ENCODE measurements around the gene GNG12. TPM values are rescaled to one million over a fixed set of nuclear protein-coding genes. Genes with fewer than 3 reads are reported as not detected.

Gene GNG12
- total RNA-seq, 1 donor from 2014 or later: 237 TPM

- DNase-seq (ENCODE audit: low read depth, low spot score): no peak
Observed at GRCh38 chr1:67710417-67710816, 122.8 kb downstream of the GNG12 start.

GRCh38 chr1:67708606-67709005 lies 124.7 kb downstream of the GNG12 start:
- no peak for DNase-seq (ENCODE audit: low read depth, low spot score)

GRCh38 chr1:67705735-67706453 lies 127.4 kb downstream of the GNG12 start:
- no peak for DNase-seq (ENCODE audit: low read depth, low spot score)

GRCh38 chr1:67704351-67704750 lies 128.9 kb downstream of the GNG12 start:
- no peak for DNase-seq (ENCODE audit: low read depth, low spot score)

GRCh38 chr1:67701876-67702275 lies 131.4 kb downstream of the GNG12 start:
- no peak for DNase-seq (ENCODE audit: low read depth, low spot score)

GRCh38 chr1:67700692-67701410 lies 132.4 kb downstream of the GNG12 start:
- no peak for DNase-seq (ENCODE audit: low read depth, low spot score)

GRCh38 chr1:67700220-67700619 lies 133.0 kb downstream of the GNG12 start:
- DNase-seq (ENCODE audit: low read depth, low spot score): no peak

GRCh38 chr1:67696708-67697107 lies 136.6 kb downstream of the GNG12 start:
- no peak for DNase-seq (ENCODE audit: low read depth, low spot score)

- no peak for DNase-seq (ENCODE audit: low read depth, low spot score)
Observed at GRCh38 chr1:67695963-67696362, 137.3 kb downstream of the GNG12 start.

- DNase-seq (ENCODE audit: low read depth, low spot score): no peak
Observed at GRCh38 chr1:67691712-67692111, 141.6 kb downstream of the GNG12 start.

- DNase-seq (ENCODE audit: low read depth, low spot score): no peak
Observed at GRCh38 chr1:67690411-67690810, 142.9 kb downstream of the GNG12 start.

- DNase-seq (ENCODE audit: low read depth, low spot score): no peak
Observed at GRCh38 chr1:67690018-67690363, 143.3 kb downstream of the GNG12 start.

GRCh38 chr1:67689267-67690017 lies 143.8 kb downstream of the GNG12 start:
- no peak for DNase-seq (ENCODE audit: low read depth, low spot score)

GRCh38 chr1:67688526-67689219 lies 144.6 kb downstream of the GNG12 start:
- DNase-seq (ENCODE audit: low read depth, low spot score): no peak

- no peak for DNase-seq (ENCODE audit: low read depth, low spot score)
Observed at GRCh38 chr1:67687649-67688048, 145.6 kb downstream of the GNG12 start.

- no peak for DNase-seq (ENCODE audit: low read depth, low spot score)
Observed at GRCh38 chr1:67687198-67687545, 146.1 kb downstream of the GNG12 start.

GRCh38 chr1:67686267-67687197 lies 146.7 kb downstream of the GNG12 start:
- DNase-seq (ENCODE audit: low read depth, low spot score): peak; percentile 91

- no peak for DNase-seq (ENCODE audit: low read depth, low spot score)
Observed at GRCh38 chr1:67685558-67686266, 147.6 kb downstream of the GNG12 start.

GRCh38 chr1:67685067-67685557 lies 148.2 kb downstream of the GNG12 start, which contains the start of gene GADD45A:
TSS of gene GADD45A (plus strand) at chr1:67685201. CDS start at chr1:67685495, 294 bp downstream.
- peak; percentile 97 for DNase-seq (ENCODE audit: low read depth, low spot score)

All from pulmonary artery endothelial cell (primary cell).